Epithelial cell of prostate (primary cell): Measurements from ENCODE around the gene PPFIBP2.
"Not testable (repeated sequence)": the region's sequence is repeated elsewhere in the genome, so short reads cannot be mapped to it uniquely, and the experiment has no call there.

Experiments
- DNase-seq: peaks from one replicate; pipeline ENCODE4 v3.0.0-alpha.2; 2011; ENCODE audit warnings: low read depth, low spot score
- H3K27ac ChIP-seq: fragments of 450-650 bp; 2 replicates; pipeline ENCODE4 v1.5.1; 2017; ENCODE audit warnings: mild to moderate bottlenecking

Gene PPFIBP2

GRCh38 chr11:7651140-7651551 is 137.3 kb downstream of the PPFIBP2 start:
- no peak for DNase-seq
- no peak overlapping the region for H3K27ac ChIP-seq

- H3K27ac ChIP-seq = no peak overlapping the region
- DNase-seq = no peak
Observed at GRCh38 chr11:7651700-7652099, 137.9 kb downstream of the PPFIBP2 start.

- no peak overlapping the region for H3K27ac ChIP-seq
Observed at GRCh38 chr11:7654195-7654705, 140.5 kb downstream of the PPFIBP2 start.

GRCh38 chr11:7655253-7656217 is 141.7 kb downstream of the PPFIBP2 start:
- H3K27ac ChIP-seq = no peak overlapping the region
- DNase-seq = no peak

More at GRCh38 chr11:7654195-7654705, 140.5 kb downstream of the PPFIBP2 start:
- no peak for DNase-seq

GRCh38 chr11:7656704-7657103 is 142.9 kb downstream of the PPFIBP2 start:
- no peak for DNase-seq

GRCh38 chr11:7657306-7658025 is 143.7 kb downstream of the PPFIBP2 start:
- no peak overlapping the region for H3K27ac ChIP-seq
- DNase-seq = no peak

More at GRCh38 chr11:7656704-7657103, 142.9 kb downstream of the PPFIBP2 start:
- H3K27ac ChIP-seq = no peak overlapping the region

- DNase-seq, H3K27ac ChIP-seq: not testable (repeated sequence)
Observed at GRCh38 chr11:7663531-7663930, 149.7 kb downstream of the PPFIBP2 start.

- DNase-seq = no peak
Observed at GRCh38 chr11:7664867-7665266, 151.1 kb downstream of the PPFIBP2 start.

GRCh38 chr11:7665473-7666291 is 151.9 kb downstream of the PPFIBP2 start:
- H3K27ac ChIP-seq = no peak overlapping the region
- no peak for DNase-seq

More at GRCh38 chr11:7664867-7665266, 151.1 kb downstream of the PPFIBP2 start:
- H3K27ac ChIP-seq = no peak overlapping the region

- no peak overlapping the region for H3K27ac ChIP-seq
- DNase-seq = no peak
Observed at GRCh38 chr11:7666292-7666866, 152.6 kb downstream of the PPFIBP2 start.

- DNase-seq = no peak
- H3K27ac ChIP-seq = no peak overlapping the region
Observed at GRCh38 chr11:7667460-7667859, 153.7 kb downstream of the PPFIBP2 start.

GRCh38 chr11:7668464-7668863 is 154.7 kb downstream of the PPFIBP2 start:
- no peak for DNase-seq
- peak overlapping the region; percentile 84 for H3K27ac ChIP-seq

GRCh38 chr11:7668911-7669310 is 155.1 kb downstream of the PPFIBP2 start:
- peak; percentile 81 for DNase-seq
- peak overlapping the region; percentile 84 for H3K27ac ChIP-seq

- DNase-seq = no peak
- peak overlapping the region; percentile 84 for H3K27ac ChIP-seq
Observed at GRCh38 chr11:7670641-7671040, 156.8 kb downstream of the PPFIBP2 start.

- DNase-seq = no peak
- peak overlapping the region; percentile 84 for H3K27ac ChIP-seq
Observed at GRCh38 chr11:7671347-7672215, 157.8 kb downstream of the PPFIBP2 start.

GRCh38 chr11:7672276-7672959 is 158.6 kb downstream of the PPFIBP2 start:
- no peak for DNase-seq
- H3K27ac ChIP-seq = peak overlapping the region; percentile 84

GRCh38 chr11:7672960-7673723 is 159.3 kb downstream of the PPFIBP2 start, which contains the start of gene CYB5R2:
CYB5R2 (minus strand) TSS chr11:7673500; CDS start chr11:7672825, 675 bp downstream.
- H3K27ac ChIP-seq = peak within 1 kb of the TSS; percentile 84

More at GRCh38 chr11:7672960-7673723, 159.3 kb downstream of the PPFIBP2 start, which contains the start of gene CYB5R2:
- DNase-seq = no peak
